Measurements from ENCODE around the gene PLXNA1.

PLXNA1 gene

GRCh38 chr3:126997455-126998038, 14.6 kb downstream of the PLXNA1 start:
- H3K4me3 ChIP-seq (ENCODE audit: extremely low read depth, insufficient read depth, low read length, poor library complexity, severe bottlenecking): no peak overlapping the region
- no peak overlapping the region for H3K27ac ChIP-seq (ENCODE audit: low read depth, low read length, severe bottlenecking)
- peaks cover 15% of the 10 kb centered on the region for H3K4me1 ChIP-seq (ENCODE audit: control insufficient read depth, insufficient read depth, low read length, poor library complexity, severe bottlenecking)
- peaks cover 31% of the 10 kb centered on the region for H3K36me3 ChIP-seq (ENCODE audit: control insufficient read depth, insufficient read depth, low read length)
- H3K9me3 ChIP-seq (ENCODE audit: control insufficient read depth, low read length): no peaks in the 10 kb centered on the region
- 94 to 98% methylated on average over 15 to 19 of the region's 19 CpGs for WGBS, 2 experiments (ENCODE audit: insufficient coverage in 2 of 2)

GRCh38 chr3:126998320-126998719, 15.4 kb downstream of the PLXNA1 start:
- H3K9me3 ChIP-seq (ENCODE audit: control insufficient read depth, low read length): no peaks in the 10 kb centered on the region
- H3K4me3 ChIP-seq (ENCODE audit: extremely low read depth, insufficient read depth, low read length, poor library complexity, severe bottlenecking): no peak overlapping the region
- no peak overlapping the region for H3K27ac ChIP-seq (ENCODE audit: low read depth, low read length, severe bottlenecking)
- 86 to 100% methylated on average over 1 to 3 of the region's 4 CpGs for WGBS, 2 experiments (ENCODE audit: insufficient coverage in 2 of 2)
- H3K4me1 ChIP-seq (ENCODE audit: control insufficient read depth, insufficient read depth, low read length, poor library complexity, severe bottlenecking): peaks cover 21% of the 10 kb centered on the region
- peaks cover 30% of the 10 kb centered on the region for H3K36me3 ChIP-seq (ENCODE audit: control insufficient read depth, insufficient read depth, low read length)

DNA sequence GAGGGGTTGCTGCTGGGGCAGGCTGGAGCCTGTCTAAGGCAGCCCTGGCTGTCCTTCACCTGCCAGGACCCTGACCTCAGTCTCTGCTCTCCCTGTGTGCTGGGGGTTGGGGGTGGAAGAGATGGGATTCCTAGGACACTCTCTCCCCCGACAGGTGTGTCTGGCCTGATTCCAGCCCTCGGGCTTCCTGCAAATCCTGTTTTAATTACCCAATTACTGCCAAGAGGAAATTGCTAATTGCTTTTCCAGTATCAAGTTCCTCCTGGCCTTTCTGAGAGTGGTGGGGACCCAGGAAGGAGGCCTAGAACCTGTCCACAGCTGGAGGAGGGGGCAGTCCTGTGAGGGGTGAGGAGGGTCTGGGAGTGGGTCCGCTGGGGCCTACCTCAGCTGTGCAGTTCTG, 15.8 kb downstream of the PLXNA1 start:
- Histone ChIP-seq H3K36me3 (ENCODE audit: control insufficient read depth, insufficient read depth, low read length) (peaks cover 33% of the 10 kb centered on the region), H3K27ac (ENCODE audit: low read depth, low read length, severe bottlenecking) (no peak overlapping the region), H3K9me3 (ENCODE audit: control insufficient read depth, low read length) (no peaks in the 10 kb centered on the region), H3K4me1 (ENCODE audit: control insufficient read depth, insufficient read depth, low read length, poor library complexity, severe bottlenecking) (peaks cover 21% of the 10 kb centered on the region), H3K4me3 (ENCODE audit: extremely low read depth, insufficient read depth, low read length, poor library complexity, severe bottlenecking) (no peak overlapping the region)
- WGBS, 2 experiments (ENCODE audit: insufficient coverage in 2 of 2): 57 to 94% methylated on average over 2 of the region's 3 CpGs

DNA sequence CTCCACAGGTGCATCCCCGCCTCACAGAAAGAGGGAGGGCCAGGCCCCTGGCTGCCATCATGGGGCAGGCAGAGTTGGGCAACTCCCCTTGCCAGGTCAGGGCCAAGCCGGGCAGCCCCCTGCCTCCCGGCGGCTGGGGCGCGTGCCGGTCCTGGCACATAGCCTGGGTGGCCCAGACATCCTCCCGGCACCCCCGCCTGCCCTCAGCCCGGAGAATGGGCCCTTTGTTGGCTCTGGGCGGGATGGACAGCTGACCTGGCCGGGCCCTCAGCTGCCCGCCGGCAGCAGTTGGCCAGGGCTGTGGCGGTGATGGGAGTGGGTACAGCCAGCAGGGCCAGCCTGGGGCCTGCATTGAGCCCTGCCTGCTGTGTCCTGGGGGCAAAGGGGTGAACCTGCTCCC, 16.5 kb downstream of the PLXNA1 start:
- no peaks in the 10 kb centered on the region for H3K9me3 ChIP-seq (ENCODE audit: control insufficient read depth, low read length)
- H3K4me3 ChIP-seq (ENCODE audit: extremely low read depth, insufficient read depth, low read length, poor library complexity, severe bottlenecking): no peak overlapping the region
- WGBS, 2 experiments (ENCODE audit: insufficient coverage in 2 of 2): 90 to 93% methylated on average over 13 to 14 of the region's 15 CpGs
- H3K27ac ChIP-seq (ENCODE audit: low read depth, low read length, severe bottlenecking): no peak overlapping the region
- H3K4me1 ChIP-seq (ENCODE audit: control insufficient read depth, insufficient read depth, low read length, poor library complexity, severe bottlenecking): peaks cover 21% of the 10 kb centered on the region
- H3K36me3 ChIP-seq (ENCODE audit: control insufficient read depth, insufficient read depth, low read length): peaks cover 29% of the 10 kb centered on the region

- Histone ChIP-seq H3K4me1 (ENCODE audit: control insufficient read depth, insufficient read depth, low read length, poor library complexity, severe bottlenecking) (peaks cover 21% of the 10 kb centered on the region), H3K27ac (ENCODE audit: low read depth, low read length, severe bottlenecking) (no peak overlapping the region), H3K9me3 (ENCODE audit: control insufficient read depth, low read length) (no peaks in the 10 kb centered on the region), H3K36me3 (ENCODE audit: control insufficient read depth, insufficient read depth, low read length) (peaks cover 22% of the 10 kb centered on the region), H3K4me3 (ENCODE audit: extremely low read depth, insufficient read depth, low read length, poor library complexity, severe bottlenecking) (no peak overlapping the region)
- 94 to 98% methylated on average over 14 to 15 of the region's 15 CpGs for WGBS, 2 experiments (ENCODE audit: insufficient coverage in 2 of 2)
Observed at GRCh38 chr3:127000119-127000518, 17.2 kb downstream of the PLXNA1 start.

DNA sequence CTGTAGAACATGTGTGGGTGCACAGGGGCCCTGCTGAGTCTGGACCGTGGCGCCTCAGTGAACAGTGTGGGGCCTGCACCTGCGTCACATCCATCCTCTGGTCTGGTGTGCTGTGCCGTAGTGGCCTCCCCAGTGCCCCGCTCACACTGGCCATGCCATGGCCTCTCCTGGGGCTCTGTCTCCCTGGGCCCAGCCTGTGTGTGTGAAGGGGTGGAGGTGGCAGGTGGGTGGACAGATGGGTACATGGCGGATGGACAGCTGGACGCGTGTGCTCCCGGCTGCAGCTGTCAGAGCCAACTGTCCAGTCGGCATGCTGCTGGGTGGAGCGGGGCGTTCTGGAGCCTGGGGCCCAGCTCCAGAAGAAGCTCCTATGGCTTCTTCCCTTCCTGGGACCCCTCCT, 17.8 kb downstream of the PLXNA1 start:
- Histone ChIP-seq H3K4me3 (ENCODE audit: extremely low read depth, insufficient read depth, low read length, poor library complexity, severe bottlenecking) (no peak overlapping the region), H3K27ac (ENCODE audit: low read depth, low read length, severe bottlenecking) (no peak overlapping the region), H3K36me3 (ENCODE audit: control insufficient read depth, insufficient read depth, low read length) (peaks cover 20% of the 10 kb centered on the region), H3K4me1 (ENCODE audit: control insufficient read depth, insufficient read depth, low read length, poor library complexity, severe bottlenecking) (peaks cover 23% of the 10 kb centered on the region), H3K9me3 (ENCODE audit: control insufficient read depth, low read length) (no peaks in the 10 kb centered on the region)
- 93 to 94% methylated on average over 9 to 12 of the region's 12 CpGs for WGBS, 2 experiments (ENCODE audit: insufficient coverage in 2 of 2)

- peak overlapping the region; percentile 64 for H3K27ac ChIP-seq (ENCODE audit: low read depth, low read length, severe bottlenecking)
- H3K4me3 ChIP-seq (ENCODE audit: extremely low read depth, insufficient read depth, low read length, poor library complexity, severe bottlenecking): no peak overlapping the region
- H3K9me3 ChIP-seq (ENCODE audit: control insufficient read depth, low read length): no peaks in the 10 kb centered on the region
- H3K4me1 ChIP-seq (ENCODE audit: control insufficient read depth, insufficient read depth, low read length, poor library complexity, severe bottlenecking): peaks cover 27% of the 10 kb centered on the region
- 69 to 76% methylated on average over 17 to 22 of the region's 23 CpGs for WGBS, 2 experiments (ENCODE audit: insufficient coverage in 2 of 2)
- H3K36me3 ChIP-seq (ENCODE audit: control insufficient read depth, insufficient read depth, low read length): peaks cover 20% of the 10 kb centered on the region
Observed at GRCh38 chr3:127001486-127002194, 18.7 kb downstream of the PLXNA1 start.

DNA sequence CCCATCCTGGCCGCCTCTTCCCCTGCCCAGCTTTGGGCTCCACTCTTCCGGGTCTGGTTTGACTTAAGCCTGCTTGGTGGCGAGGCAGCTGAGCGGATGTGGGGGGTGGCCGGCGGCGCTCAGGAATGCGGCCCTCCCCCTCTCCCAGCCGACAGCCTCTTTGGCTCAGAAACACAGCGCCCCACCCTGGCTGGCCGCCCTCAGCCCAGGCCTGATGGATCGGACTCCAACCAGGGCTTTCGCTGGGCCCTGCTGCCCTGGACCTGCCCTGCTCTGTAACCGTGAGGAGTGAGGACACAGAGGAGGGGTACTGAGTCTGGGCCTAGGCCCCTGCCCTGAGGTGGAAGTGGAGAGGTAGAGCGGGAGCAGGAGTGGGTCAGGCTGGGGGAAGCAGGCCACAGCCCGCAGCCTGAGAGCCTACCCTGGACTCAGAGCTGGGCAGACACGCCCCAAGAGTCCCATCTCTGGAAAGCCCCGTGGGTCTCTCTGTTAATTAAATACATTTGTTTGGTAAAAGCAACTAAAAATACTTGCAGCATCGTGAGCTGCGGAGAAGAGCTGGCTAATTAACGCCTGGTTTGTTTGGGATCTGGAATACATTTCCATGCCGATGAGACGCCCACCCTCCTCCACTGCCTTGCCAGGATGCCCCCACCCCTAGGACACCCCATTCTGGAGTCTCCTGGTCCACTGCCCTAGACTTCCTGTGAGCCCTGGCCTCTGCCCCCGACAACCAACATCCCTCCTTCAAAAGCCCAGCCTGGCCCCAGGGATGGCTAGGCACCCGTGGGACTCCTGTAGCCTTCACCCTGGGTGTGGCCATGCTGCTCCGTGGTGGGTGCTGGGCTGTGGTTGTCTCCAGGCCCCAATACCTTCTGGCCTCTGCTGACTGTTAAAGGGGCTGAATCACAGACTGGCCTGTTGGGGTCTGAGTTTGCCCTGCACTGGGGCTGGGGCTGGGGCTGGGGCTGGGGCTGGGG, 19.6 kb downstream of the PLXNA1 start:
- H3K4me3 ChIP-seq (ENCODE audit: extremely low read depth, insufficient read depth, low read length, poor library complexity, severe bottlenecking): no peak overlapping the region
- H3K9me3 ChIP-seq (ENCODE audit: control insufficient read depth, low read length): no peaks in the 10 kb centered on the region
- WGBS, 2 experiments (ENCODE audit: insufficient coverage in 2 of 2): 45 to 60% methylated on average over 17 to 20 of the region's 26 CpGs
- peak overlapping the region; percentile 81 for H3K27ac ChIP-seq (ENCODE audit: low read depth, low read length, severe bottlenecking)
- peaks cover 25% of the 10 kb centered on the region for H3K36me3 ChIP-seq (ENCODE audit: control insufficient read depth, insufficient read depth, low read length)
- peaks cover 27% of the 10 kb centered on the region for H3K4me1 ChIP-seq (ENCODE audit: control insufficient read depth, insufficient read depth, low read length, poor library complexity, severe bottlenecking)

DNA sequence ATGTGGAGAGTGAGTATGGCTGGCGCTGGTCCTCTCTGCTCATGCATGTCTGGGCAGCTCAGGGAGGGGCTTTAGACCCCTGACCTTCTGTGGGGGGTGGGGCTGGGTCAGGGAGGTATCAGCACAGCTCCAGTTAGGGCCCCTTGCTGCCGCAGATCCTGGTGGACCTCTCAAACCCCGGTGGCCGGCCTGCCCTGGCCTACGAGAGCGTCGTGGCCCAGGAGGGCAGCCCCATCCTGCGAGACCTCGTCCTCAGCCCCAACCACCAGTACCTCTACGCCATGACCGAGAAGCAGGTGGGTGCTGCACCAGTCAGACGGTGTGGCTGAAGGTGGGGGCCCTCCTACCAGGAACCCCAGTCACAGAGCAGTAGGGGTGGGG, 20.2 kb downstream of the PLXNA1 start:
- H3K27ac ChIP-seq (ENCODE audit: low read depth, low read length, severe bottlenecking): no peak overlapping the region
- H3K9me3 ChIP-seq (ENCODE audit: control insufficient read depth, low read length): no peaks in the 10 kb centered on the region
- H3K4me3 ChIP-seq (ENCODE audit: extremely low read depth, insufficient read depth, low read length, poor library complexity, severe bottlenecking): no peak overlapping the region
- WGBS, 2 experiments (ENCODE audit: insufficient coverage in 2 of 2): 96 to 99% methylated on average over 9 to 11 of the region's 12 CpGs
- H3K4me1 ChIP-seq (ENCODE audit: control insufficient read depth, insufficient read depth, low read length, poor library complexity, severe bottlenecking): peaks cover 27% of the 10 kb centered on the region
- H3K36me3 ChIP-seq (ENCODE audit: control insufficient read depth, insufficient read depth, low read length): peaks cover 24% of the 10 kb centered on the region

GRCh38 chr3:127003601-127004280, 20.8 kb downstream of the PLXNA1 start:
- 90 to 94% methylated on average over 5 of the region's 7 CpGs for WGBS, 2 experiments (ENCODE audit: insufficient coverage in 2 of 2)
- no peak overlapping the region for H3K4me3 ChIP-seq (ENCODE audit: extremely low read depth, insufficient read depth, low read length, poor library complexity, severe bottlenecking)
- H3K9me3 ChIP-seq (ENCODE audit: control insufficient read depth, low read length): no peaks in the 10 kb centered on the region
- peaks cover 27% of the 10 kb centered on the region for H3K36me3 ChIP-seq (ENCODE audit: control insufficient read depth, insufficient read depth, low read length)
- no peak overlapping the region for H3K27ac ChIP-seq (ENCODE audit: low read depth, low read length, severe bottlenecking)
- peaks cover 27% of the 10 kb centered on the region for H3K4me1 ChIP-seq (ENCODE audit: control insufficient read depth, insufficient read depth, low read length, poor library complexity, severe bottlenecking)
